CD4-positive, alpha-beta T cell (primary cell): ENCODE data around the gene WNT2. TPM values are rescaled to one million over a fixed set of nuclear protein-coding genes. Genes with fewer than 3 reads are reported as not detected.

Experiments used
- ATAC-seq: fragments of 200-7000 bp; cut with Tn5 transposase; one replicate; pipeline ENCODE4 v1.10.0; 2022; ENCODE audit warnings: mild to moderate bottlenecking; ENCODE audit not compliant: poor library complexity
- CTCF ChIA-PET: fragments of 350-600 bp; sonication (Branson Sonifier 250); formaldehyde crosslinking; loops from one replicate; lab custom pipeline; 2021; ENCODE audit warnings: antibody characterized with exemption, inconsistent platforms; lab: Charles Lee
- POLR2A ChIA-PET: fragments of 350-600 bp; sonication (Branson Sonifier 250); formaldehyde crosslinking; loops from one replicate; lab custom pipeline; 2021; ENCODE audit warnings: antibody characterized with exemption, inconsistent platforms; lab: Charles Lee
- DNase-seq, 14 experiments: peaks; one replicate each; pipeline ENCODE4 v3.0.0-alpha.2; 2013 to 2020; ENCODE audit warnings: mixed read lengths in 2 of 14
- H3K27ac ChIP-seq, 2 donors: one replicate each; pipeline versions ENCODE4 v1.5.1 to v1.7.0; 2013; ENCODE audit warnings: low read length in 2 of 2, low read depth in 1 of 2, mild to moderate bottlenecking in 1 of 2
- H3K27me3 ChIP-seq, 2 experiments: 1 replicate in 1 of 2; 2 replicates in 1 of 2; pipeline versions ENCODE4 v1.6.1 to v1.7.0; 2013; ENCODE audit warnings: low read length in 2 of 2, control low read depth in 1 of 2, mild to moderate bottlenecking in 1 of 2, moderate library complexity in 1 of 2; ENCODE audit not compliant: insufficient read depth in 2 of 2, control insufficient read depth in 1 of 2
- H3K36me3 ChIP-seq: one replicate; pipeline ENCODE4 v1.6.1; 2013; ENCODE audit warnings: low read length, control low read depth; ENCODE audit not compliant: insufficient read depth
- H3K4me1 ChIP-seq: one replicate; pipeline ENCODE4 v1.6.1; 2013; ENCODE audit warnings: low read length, control low read depth; ENCODE audit not compliant: insufficient read depth
- H3K4me3 ChIP-seq: one replicate; pipeline ENCODE4 v1.5.1; 2013; ENCODE audit warnings: mild to moderate bottlenecking, low read length, moderate library complexity
- H3K9me3 ChIP-seq, 2 experiments: 1 replicate in 1 of 2; 2 replicates in 1 of 2; pipeline versions ENCODE4 v1.6.1 to v1.7.0; 2013; ENCODE audit warnings: low read length in 2 of 2, mild to moderate bottlenecking in 2 of 2, control low read depth in 1 of 2, moderate library complexity in 1 of 2; ENCODE audit not compliant: control insufficient read depth in 1 of 2, insufficient read depth in 1 of 2
- H3K27ac Mint-ChIP-seq: one replicate; pipeline ENCODE4 v1.8.0; 2020; ENCODE audit warnings: mixed read lengths
- H3K27me3 Mint-ChIP-seq: one replicate; pipeline ENCODE4 v1.8.0; 2021; ENCODE audit warnings: mixed read lengths
- H3K36me3 Mint-ChIP-seq: one replicate; pipeline ENCODE4 v1.8.0; 2021; ENCODE audit warnings: low read depth, mixed read lengths
- H3K4me1 Mint-ChIP-seq: one replicate; pipeline ENCODE4 v1.8.0; 2021; ENCODE audit warnings: low read depth, mixed read lengths
- H3K4me3 Mint-ChIP-seq: one replicate; pipeline ENCODE4 v1.8.0; 2020; ENCODE audit warnings: mild to moderate bottlenecking, mixed read lengths
- H3K9me3 Mint-ChIP-seq: one replicate; pipeline ENCODE4 v1.8.0; 2020; ENCODE audit warnings: mixed read lengths
- CTCF ChIP-seq: fragments of 200-600 bp; IDR thresholded peaks from one replicate; pipeline ENCODE4 v1.8.0; 2022; ENCODE audit warnings: antibody characterized with exemption, mild to moderate bottlenecking
- intact Hi-C, 2 experiments: fragments of 100-400 bp; cut with DNase I in 1 of 2; cut with micrococcal nuclease in 1 of 2; formaldehyde crosslinking; loops; one replicate each; pipeline versions ENCODE4 v1.15.1 to v1.9.0; 2023 to 2025; cut with DNase I, micrococcal nuclease
- total RNA-seq, 174 experiments: library from RNA in 2 of 174; stranded (reverse) in 2 of 174; gene quantifications; one replicate each; pipeline ENCODE4 v1.2.3 and lab custom pipeline; 2021 to 2026

Gene WNT2
- total RNA-seq, 2 experiments from 2014 or later = not detected

DNA sequence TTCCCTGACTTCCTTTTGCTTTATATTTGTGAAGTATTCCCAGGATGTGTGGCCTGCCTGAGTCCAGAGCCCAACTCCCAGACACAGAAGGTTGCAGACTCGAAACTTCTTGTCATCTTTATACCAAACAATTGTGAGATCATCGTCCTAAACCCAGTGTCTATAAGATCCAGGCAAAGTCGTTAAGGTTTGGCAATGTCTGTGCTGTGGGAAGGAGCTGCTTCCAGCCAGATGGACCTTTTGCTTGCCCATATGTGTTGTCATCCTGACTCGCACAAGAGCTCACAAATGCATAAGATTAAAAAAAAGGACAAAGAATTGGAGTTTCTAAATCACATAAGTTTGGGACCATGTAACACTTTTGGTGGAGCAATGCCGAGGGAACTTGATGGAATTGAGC is 37.0 kb downstream of the WNT2 start:
- Histone ChIP-seq H3K4me1 (no peaks in the 10 kb centered on the region), H3K4me3 (no peak overlapping the region), H3K9me3 (no peaks in the 10 kb centered on the region), H3K36me3 (no peaks in the 10 kb centered on the region), H3K27ac (no peak overlapping the region), H3K27me3 (no peaks in the 10 kb centered on the region)
- H3K27ac Mint-ChIP-seq = no peak overlapping the region
- TF ChIP-seq CTCF = no peak
- no peaks in the 10 kb centered on the region for H3K9me3 Mint-ChIP-seq
- intact Hi-C loops = no loop called here
- H3K4me1 Mint-ChIP-seq = no peaks in the 10 kb centered on the region
- DNase-seq (no peak), ATAC-seq (no peak)
- H3K36me3 Mint-ChIP-seq = no peaks in the 10 kb centered on the region
- ChIA-PET CTCF (no interaction called here), POLR2A (no interaction called here)
- peaks cover 9% of the 10 kb centered on the region for H3K27me3 Mint-ChIP-seq
- H3K4me3 Mint-ChIP-seq = no peak overlapping the region

GRCh38 chr7:117284692-117285091 is 38.2 kb downstream of the WNT2 start:
- H3K9me3 ChIP-seq = peaks cover 0 to 5% of the 10 kb centered on the region in 2 experiments
- no peak for TF ChIP-seq CTCF
- H3K36me3 Mint-ChIP-seq = no peaks in the 10 kb centered on the region
- H3K4me1 ChIP-seq = no peaks in the 10 kb centered on the region
- no peak overlapping the region for H3K4me3 Mint-ChIP-seq
- CTCF ChIA-PET = no interaction called here
- H3K4me3 ChIP-seq = no peak overlapping the region
- H3K36me3 ChIP-seq = no peaks in the 10 kb centered on the region
- peaks cover 6% of the 10 kb centered on the region for H3K27me3 Mint-ChIP-seq
- H3K27ac ChIP-seq = no peak overlapping the region
- no peaks in the 10 kb centered on the region for H3K27me3 ChIP-seq
- POLR2A ChIA-PET = no interaction called here
- DNase-seq = no peak
- intact Hi-C loops = no loop called here
- no peak for ATAC-seq
- H3K27ac Mint-ChIP-seq = no peak overlapping the region
- no peaks in the 10 kb centered on the region for H3K4me1 Mint-ChIP-seq
- no peaks in the 10 kb centered on the region for H3K9me3 Mint-ChIP-seq

GRCh38 chr7:117283779-117284178 is 39.1 kb downstream of the WNT2 start:
- Mint-ChIP-seq H3K9me3 (no peaks in the 10 kb centered on the region), H3K36me3 (no peaks in the 10 kb centered on the region), H3K27ac (no peak overlapping the region), H3K4me1 (no peaks in the 10 kb centered on the region), H3K4me3 (no peak overlapping the region), H3K27me3 (peaks cover 6% of the 10 kb centered on the region)
- Histone ChIP-seq H3K4me1 (no peaks in the 10 kb centered on the region), H3K4me3 (no peak overlapping the region), H3K36me3 (no peaks in the 10 kb centered on the region), H3K9me3 (peaks cover 0 to 5% of the 10 kb centered on the region in 2 experiments), H3K27ac (no peak overlapping the region), H3K27me3 (no peaks in the 10 kb centered on the region)
- ChIA-PET POLR2A (no interaction called here), CTCF (no interaction called here)
- DNase-seq = no peak
- no peak for TF ChIP-seq CTCF
- no peak for ATAC-seq
- intact Hi-C loops = no loop called here
